PFSK-1 (cell line): ENCODE data around the gene THBS3.

ENCODE experiments used
- POLR2AphosphoS5 ChIP-seq: IDR thresholded peaks from 2 replicates; pipeline ENCODE4 v1.6.1; 2012; ENCODE audit warnings: low read depth, mild to moderate bottlenecking, control low read depth, low read length, moderate library complexity
- SIN3A ChIP-seq: IDR thresholded peaks from 2 replicates; pipeline ENCODE4 v1.6.1; 2012; ENCODE audit warnings: mild to moderate bottlenecking, low read length, moderate library complexity, borderline replicate concordance; ENCODE audit not compliant: insufficient read depth
- TAF1 ChIP-seq: IDR thresholded peaks from 2 replicates; pipeline ENCODE4 v1.6.1; 2012; ENCODE audit warnings: low read length, control low read depth, borderline replicate concordance; ENCODE audit not compliant: insufficient read depth

DNA sequence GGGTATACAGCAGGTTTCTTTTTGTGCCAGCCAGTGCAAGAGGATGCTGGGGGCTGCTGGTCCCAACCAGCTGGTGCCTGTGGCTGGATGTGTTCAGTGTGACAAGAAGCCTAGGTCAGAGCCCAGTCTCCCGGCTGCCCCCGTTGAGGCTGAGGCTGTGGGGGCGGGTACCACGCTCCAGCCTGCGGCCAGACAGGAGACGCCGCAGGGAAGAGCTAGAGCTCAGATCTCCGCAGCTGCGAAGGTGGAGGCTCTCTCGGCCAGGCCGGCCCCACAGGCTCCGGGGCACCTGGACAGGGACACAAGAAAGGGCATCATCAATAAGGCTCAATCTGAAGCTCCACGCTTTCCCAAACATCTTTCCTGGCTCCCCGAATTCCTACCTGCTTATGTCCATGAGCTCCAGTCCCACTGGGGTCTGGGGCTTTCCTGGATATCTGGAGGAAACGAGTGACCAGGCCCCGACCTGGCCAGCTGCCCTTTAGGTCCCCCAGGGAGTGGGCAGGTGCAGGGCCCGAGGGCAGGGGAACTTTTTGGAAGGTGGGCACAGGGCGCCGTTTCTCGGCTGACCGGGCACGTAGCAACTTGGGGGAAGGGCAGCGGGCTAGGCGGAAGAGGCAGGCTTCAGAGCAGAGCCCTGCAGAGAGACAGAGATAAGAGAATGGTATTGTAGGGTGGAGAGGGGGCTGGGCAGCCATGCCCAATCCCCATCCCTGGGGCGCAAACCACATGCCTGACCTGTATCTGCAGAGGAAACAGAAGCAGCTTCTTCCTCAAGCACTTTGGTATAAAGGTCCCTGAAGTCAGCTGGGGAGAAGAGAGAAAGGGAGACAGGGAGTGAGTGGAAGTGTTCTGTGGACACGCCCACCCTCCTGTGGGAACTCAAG, 40.2 kb upstream of the THBS3 start:
- no peak for TF ChIP-seq POLR2AphosphoS5
- no peak for TF ChIP-seq SIN3A
- no peak for TF ChIP-seq TAF1
